Activated CD4-positive, alpha-beta T cell treated with anti-CD3 and anti-CD28 coated beads, Interleukin-2, amount 50 U/mL, for 24 hours (primary cell): ENCODE data around the gene PMPCA.

Source experiments
- DNase-seq, 2 donors: peaks; one replicate each; pipeline ENCODE4 v3.0.0-alpha.2; 2020; ENCODE audit warnings: low read depth in 1 of 2, low spot score in 1 of 2

PMPCA gene

GRCh38 chr9:136454026-136454796 is 43.8 kb downstream of the PMPCA start:
- no peak for DNase-seq

DNA sequence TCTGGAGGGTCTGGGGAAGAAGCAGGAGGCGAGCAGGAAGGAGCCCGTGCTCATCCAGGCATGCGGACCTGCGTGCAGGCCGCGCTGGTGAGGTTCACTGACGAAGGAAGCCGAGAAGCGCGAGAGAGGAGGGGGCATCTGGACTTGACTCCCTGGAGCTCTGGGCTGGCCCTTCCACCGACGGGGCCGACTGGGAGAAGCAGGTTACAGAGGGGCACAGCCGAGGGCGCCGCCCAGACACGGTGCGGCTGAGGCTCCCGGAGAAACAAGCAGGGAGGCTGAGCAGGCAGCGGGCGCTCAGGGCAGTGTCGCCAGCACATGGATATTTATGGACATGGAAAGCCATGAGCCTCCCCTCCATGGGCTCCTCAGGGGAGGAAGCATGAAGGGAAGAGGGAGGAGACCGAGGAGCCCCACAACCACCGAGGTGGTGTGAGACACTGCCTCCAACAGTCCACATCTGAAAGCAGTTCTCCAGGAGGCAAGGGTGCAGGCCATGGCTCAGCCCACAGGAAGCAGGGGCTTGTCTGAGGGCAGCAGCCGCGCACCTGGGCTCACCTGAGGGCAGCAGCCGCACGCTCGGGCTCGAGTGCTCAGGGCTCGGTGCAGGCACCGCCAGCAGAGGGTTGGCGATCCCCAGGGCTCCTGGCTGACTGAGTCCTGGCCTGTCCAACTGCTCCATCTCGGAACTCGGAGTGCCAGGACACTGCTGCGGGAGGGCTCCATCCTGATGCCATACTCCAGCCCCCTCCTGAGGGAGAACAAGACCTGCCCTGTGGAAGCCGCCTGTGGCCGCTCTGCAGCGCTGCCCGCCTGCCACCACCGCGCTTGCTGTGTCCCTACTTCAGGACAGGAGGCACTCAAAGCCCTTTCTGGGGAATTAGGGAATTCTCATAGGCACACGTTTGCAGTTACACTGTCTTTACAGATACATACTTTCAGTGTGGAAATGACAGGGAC is 44.9 kb downstream of the PMPCA start:
- no peak for DNase-seq

- no peak for DNase-seq
Measured at GRCh38 chr9:136456258-136456657, 45.8 kb downstream of the PMPCA start.

DNA sequence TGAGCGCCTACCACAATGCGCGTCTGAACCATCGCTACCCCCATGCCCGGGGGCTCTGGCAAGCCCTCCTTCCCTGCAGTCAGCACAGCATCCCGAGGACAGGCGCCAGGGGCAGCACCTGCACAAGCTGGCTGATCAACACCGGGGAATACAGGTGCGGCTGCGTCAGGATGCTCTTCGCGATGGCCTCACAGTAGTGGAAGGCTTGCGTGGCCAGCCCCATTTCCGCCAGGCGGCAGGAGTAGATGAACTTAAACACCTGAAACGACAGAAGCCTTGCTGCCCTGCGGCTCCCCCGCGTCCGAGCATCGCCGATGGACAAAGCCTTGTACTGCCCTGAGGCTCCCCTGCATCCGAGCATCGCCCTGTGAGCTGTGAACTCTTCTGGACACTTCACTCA is 46.9 kb downstream of the PMPCA start:
- DNase-seq = no peak

- no peak for DNase-seq
Measured at GRCh38 chr9:136459425-136459824, 49.0 kb downstream of the PMPCA start.

- no peak for DNase-seq
Measured at GRCh38 chr9:136460772-136461325, 50.4 kb downstream of the PMPCA start.

GRCh38 chr9:136462664-136463063 is 52.2 kb downstream of the PMPCA start:
- DNase-seq = no peak

- DNase-seq = no peak
Measured at GRCh38 chr9:136463578-136463977, 53.1 kb downstream of the PMPCA start.

- no peak for DNase-seq
Measured at GRCh38 chr9:136464241-136464640, 53.8 kb downstream of the PMPCA start.

DNA sequence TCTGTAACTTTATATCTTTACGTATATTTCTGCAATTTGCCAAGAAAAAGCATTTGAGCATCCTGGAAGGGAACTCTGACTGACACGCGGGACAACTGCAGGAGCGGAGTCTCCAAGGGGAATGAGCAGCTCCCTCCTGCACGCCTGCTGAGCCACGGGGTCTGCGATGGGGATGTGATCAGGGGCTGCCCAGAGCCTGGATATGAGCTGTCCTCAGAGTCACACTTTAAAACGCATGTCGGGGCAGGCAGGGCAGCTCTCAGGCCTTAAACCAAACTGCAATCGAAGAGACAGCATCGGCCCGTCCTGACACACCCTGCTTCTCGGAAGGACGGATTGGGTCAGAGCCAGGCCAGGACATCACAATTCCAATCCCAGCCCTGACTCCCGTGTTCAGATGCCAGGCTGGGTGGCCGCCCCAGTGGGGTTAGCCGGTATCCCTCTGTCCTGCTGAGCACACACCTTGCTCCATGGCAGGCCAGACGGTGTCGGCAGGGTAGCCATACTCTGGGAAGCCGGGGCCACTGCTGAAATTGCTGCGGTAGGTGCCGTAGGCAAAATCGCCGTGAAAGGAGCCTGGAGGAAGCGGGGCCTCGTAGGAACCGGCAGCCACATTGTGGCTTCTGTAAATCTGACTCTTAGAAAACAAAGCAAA is 55.2 kb downstream of the PMPCA start:
- no peak for DNase-seq

DNA sequence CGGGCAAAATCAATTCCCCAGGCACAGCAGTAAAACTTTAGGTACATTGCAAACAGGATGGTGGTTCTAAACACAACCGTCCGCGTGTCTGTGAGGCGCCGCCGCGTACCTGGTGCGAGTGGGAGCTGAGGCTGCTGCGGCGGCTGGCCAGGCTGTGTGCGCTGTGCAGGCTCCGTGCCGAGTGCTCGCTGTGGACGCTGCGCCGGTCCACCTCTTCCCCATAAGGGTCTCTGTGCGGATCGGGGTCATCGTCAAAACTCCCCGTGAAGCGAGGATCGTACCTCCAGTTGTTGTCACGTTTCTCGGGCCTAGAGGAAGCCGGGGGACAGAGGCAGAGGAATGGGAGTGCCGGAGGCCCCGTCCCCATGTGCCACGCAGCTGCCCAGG is 55.7 kb downstream of the PMPCA start:
- no peak for DNase-seq

DNA sequence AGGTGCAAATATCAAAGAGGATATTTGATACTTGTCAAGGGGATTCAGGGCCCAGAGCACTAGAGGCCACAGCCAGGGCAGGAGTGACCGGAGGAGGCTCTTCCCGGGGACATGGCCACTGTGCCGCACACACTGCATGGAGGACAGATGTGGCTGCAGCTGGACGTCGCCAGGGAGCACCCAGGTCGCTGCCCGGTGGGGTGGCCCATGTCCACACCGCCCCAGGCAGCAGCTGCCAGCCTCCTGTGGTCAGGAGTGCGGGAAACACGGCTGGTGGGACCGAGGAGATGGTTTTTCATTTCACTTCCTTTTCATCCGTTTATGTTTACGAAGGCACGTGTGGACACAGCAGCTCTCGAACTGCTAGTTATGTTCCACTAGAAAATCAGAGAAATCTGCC is 57.3 kb downstream of the PMPCA start:
- no peak for DNase-seq

GRCh38 chr9:136470356-136470755 is 59.9 kb downstream of the PMPCA start:
- DNase-seq = no peak

DNA sequence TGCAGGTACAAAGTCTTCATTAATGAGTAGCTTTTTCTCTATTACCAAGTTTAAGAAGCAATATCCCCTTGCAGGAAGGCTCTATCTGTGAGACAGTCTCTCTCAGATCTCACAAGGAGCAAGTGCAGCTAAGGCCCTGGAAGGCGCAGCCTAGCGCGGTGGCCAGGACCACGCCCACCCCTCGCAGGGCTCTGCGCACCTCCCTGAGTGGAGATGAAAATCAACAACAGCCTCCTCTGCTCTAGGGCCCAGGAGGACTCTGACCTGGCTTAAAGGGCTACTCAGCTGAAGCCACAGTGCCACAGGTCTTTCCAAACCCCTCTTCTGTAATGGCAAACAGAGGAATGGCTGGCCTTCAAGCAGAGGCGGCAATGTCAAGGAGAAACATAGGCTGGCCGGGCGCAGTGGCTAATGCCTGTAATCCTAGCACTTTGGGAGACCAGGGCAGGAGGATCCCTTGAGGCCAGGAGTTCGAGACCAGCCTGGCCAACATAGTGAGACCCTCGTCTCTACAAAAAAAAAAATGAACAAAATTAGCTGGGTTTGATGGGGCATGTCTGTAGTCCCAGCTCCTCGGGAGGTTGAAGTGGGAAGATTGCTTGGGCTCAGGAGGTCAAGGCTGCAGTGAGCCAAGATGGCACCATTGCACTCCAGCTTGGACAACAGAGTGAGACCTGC is 60.5 kb downstream of the PMPCA start:
- DNase-seq = no peak

GRCh38 chr9:136471802-136472487 is 61.5 kb downstream of the PMPCA start:
- DNase-seq = no peak

GRCh38 chr9:136472640-136473353 is 62.3 kb downstream of the PMPCA start:
- DNase-seq = no peak

DNA sequence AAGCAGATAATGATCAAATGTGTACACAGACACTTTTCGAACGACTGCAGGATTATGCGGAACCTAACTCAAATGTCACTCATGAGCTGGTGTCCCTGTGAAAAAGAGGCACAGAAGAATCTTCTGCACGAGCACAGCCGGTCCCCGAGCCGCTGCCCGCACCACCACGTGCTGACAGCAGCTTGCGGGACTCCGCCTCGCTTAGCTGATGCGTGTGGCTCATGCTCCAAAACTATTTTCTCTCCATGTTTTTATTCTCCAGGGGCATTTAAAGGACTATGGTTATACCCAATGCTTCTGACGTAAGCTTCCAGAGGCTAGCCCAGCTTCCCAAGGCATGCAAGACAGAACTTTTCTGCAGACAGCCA is 62.9 kb downstream of the PMPCA start:
- DNase-seq = no peak
